Activated CD4-positive, alpha-beta T cell treated with anti-CD3 and anti-CD28 coated beads for 4 hours (primary cell): Measurements from ENCODE around the gene KLHL3.

Experiments used
- DNase-seq, 2 donors: peaks; one replicate each; pipeline ENCODE4 v3.0.0-alpha.2; 2020

The KLHL3 gene

DNA sequence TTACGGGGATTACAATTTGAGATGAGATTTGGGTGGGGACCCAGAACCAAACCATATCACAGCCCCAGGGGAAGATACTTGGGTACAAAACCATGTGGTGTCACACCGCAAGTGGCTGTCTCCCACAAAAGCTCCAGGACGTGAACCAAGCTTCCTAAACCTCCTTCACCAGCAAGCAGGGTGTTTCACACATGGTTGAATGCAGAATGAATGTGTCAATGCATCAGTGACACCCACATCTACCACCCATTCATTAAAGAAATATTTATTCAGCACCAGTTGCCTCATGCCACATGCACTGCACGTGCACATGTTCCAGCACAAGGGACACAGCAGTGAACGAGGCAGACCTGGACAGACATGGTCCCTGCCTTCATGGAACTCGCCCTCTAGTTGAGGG is 165.8 kb downstream of the KLHL3 start:
- DNase-seq = no peak
